Islet precursor cell (in vitro differentiated cells): ENCODE results near the gene CTSL.
A peak's percentile ranks its signal among the peaks of the same experiment; 100 is the strongest.

ENCODE experiments used
- DNase-seq: peaks from one replicate; pipeline ENCODE4 v3.0.0-alpha.2; 2018

Gene CTSL

GRCh38 chr9:87701491-87701890 lies 24.4 kb upstream of the CTSL start:
- peak; percentile 86 for DNase-seq

- peak; percentile 96 for DNase-seq
Measured at GRCh38 chr9:87701931-87702421, 23.9 kb upstream of the CTSL start.

GRCh38 chr9:87702921-87703320 lies 23.0 kb upstream of the CTSL start:
- peak; percentile 85 for DNase-seq

GRCh38 chr9:87703636-87704276 lies 22.2 kb upstream of the CTSL start:
- DNase-seq = peak; percentile 81

- peak; percentile 89 for DNase-seq
Measured at GRCh38 chr9:87704342-87704741, 21.6 kb upstream of the CTSL start.

- DNase-seq = no peak
Measured at GRCh38 chr9:87706066-87706739, 19.7 kb upstream of the CTSL start.

GRCh38 chr9:87707805-87708506 lies 18.0 kb upstream of the CTSL start:
- DNase-seq = no peak

GRCh38 chr9:87708546-87708945 lies 17.4 kb upstream of the CTSL start:
- DNase-seq = no peak

- no peak for DNase-seq
Measured at GRCh38 chr9:87708986-87709728, 16.8 kb upstream of the CTSL start.

- no peak for DNase-seq
Measured at GRCh38 chr9:87710443-87710842, 15.5 kb upstream of the CTSL start.

GRCh38 chr9:87711857-87712800 lies 13.8 kb upstream of the CTSL start:
- DNase-seq = peak; percentile 95

- DNase-seq = no peak
Measured at GRCh38 chr9:87712801-87713277, 13.1 kb upstream of the CTSL start.

GRCh38 chr9:87713278-87713987 lies 12.5 kb upstream of the CTSL start:
- DNase-seq = peak; percentile 81

GRCh38 chr9:87713988-87714330 lies 12.0 kb upstream of the CTSL start:
- no peak for DNase-seq

- no peak for DNase-seq
Measured at GRCh38 chr9:87714819-87715218, 11.1 kb upstream of the CTSL start.

GRCh38 chr9:87716141-87716540 lies 9.8 kb upstream of the CTSL start:
- no peak for DNase-seq

GRCh38 chr9:87717456-87717855 lies 8.5 kb upstream of the CTSL start:
- no peak for DNase-seq

GRCh38 chr9:87718231-87718630 lies 7.7 kb upstream of the CTSL start:
- DNase-seq = no peak

- DNase-seq = no peak
Measured at GRCh38 chr9:87718852-87719612, 6.9 kb upstream of the CTSL start.

- no peak for DNase-seq
Measured at GRCh38 chr9:87720173-87720572, 5.7 kb upstream of the CTSL start.
